MCF 10A (cell line): Measurements from ENCODE around the gene OAS3. TPM values are rescaled to one million over a fixed set of nuclear protein-coding genes. Genes with fewer than 3 reads are reported as not detected.
"Not testable (repeated sequence)": the region's sequence is repeated elsewhere in the genome, so short reads cannot be mapped to it uniquely, and the experiment has no call there.

ENCODE experiments used
- BruUV-seq: library from RNA; stranded (reverse); fragments of 400-500 nt; replicated peaks from 2 replicates; lab custom pipeline; 2021; lab: Mats Ljungman, UMichigan
- CTCF ChIA-PET: fragments of 300-600 bp; sonication (Branson Sonifier 250); formaldehyde crosslinking; extraction: SDS; loops from one replicate; lab custom pipeline; 2021; ENCODE audit warnings: antibody characterized with exemption, inconsistent platforms; lab: Yijun Ruan, JAX
- POLR2A ChIA-PET: fragments of 300-600, 350-650 bp; sonication (Branson Sonifier 250); formaldehyde crosslinking; extraction: SDS; loops from one replicate; lab custom pipeline; 2020; ENCODE audit warnings: antibody characterized with exemption, inconsistent platforms; lab: Yijun Ruan, JAX
- DNase-seq: peaks from one replicate; pipeline ENCODE4 v3.0.0-alpha.2; 2018; ENCODE audit not compliant: unreplicated experiment
- H3K27ac Mint-ChIP-seq: one replicate; pipeline ENCODE4 v1.8.0; 2022; ENCODE audit warnings: mild to moderate bottlenecking, low read depth, mixed read lengths; ENCODE audit not compliant: unreplicated experiment
- H3K27me3 Mint-ChIP-seq: one replicate; pipeline ENCODE4 v1.8.0; 2022; ENCODE audit warnings: mixed read lengths; ENCODE audit not compliant: insufficient read depth, unreplicated experiment
- H3K36me3 Mint-ChIP-seq: one replicate; pipeline ENCODE4 v1.8.0; 2022; ENCODE audit warnings: mild to moderate bottlenecking, moderate library complexity, mixed read lengths; ENCODE audit not compliant: insufficient read depth, unreplicated experiment
- H3K4me1 Mint-ChIP-seq: one replicate; pipeline ENCODE4 v1.8.0; 2022; ENCODE audit warnings: mixed read lengths; ENCODE audit not compliant: insufficient read depth, unreplicated experiment
- H3K4me3 Mint-ChIP-seq: one replicate; pipeline ENCODE4 v1.8.0; 2022; ENCODE audit warnings: mild to moderate bottlenecking, moderate library complexity, mixed read lengths; ENCODE audit not compliant: unreplicated experiment
- H3K9me3 Mint-ChIP-seq: one replicate; pipeline ENCODE4 v1.8.0; 2022; ENCODE audit warnings: mixed read lengths; ENCODE audit not compliant: unreplicated experiment
- intact Hi-C: fragments of 100-400 bp; cut with micrococcal nuclease; formaldehyde crosslinking; loops from 2 replicates; pipeline ENCODE4 v1.14.1; 2022
- total RNA-seq: library from RNA; stranded (reverse); gene quantifications from 2 replicates; pipeline ENCODE4 v1.2.3, GENCODE V29; 2022
- TF ChIP-seq, protein P1 (sequence below): fragments of 200-600 bp; IDR thresholded peaks from one replicate; pipeline ENCODE4 v1.8.0; 2022; ENCODE audit warnings: antibody characterized with exemption, mild to moderate bottlenecking; ENCODE audit not compliant: unreplicated experiment

Gene OAS3
- total RNA-seq, 1 experiment from 2014 or later = 6.5 TPM

DNA sequence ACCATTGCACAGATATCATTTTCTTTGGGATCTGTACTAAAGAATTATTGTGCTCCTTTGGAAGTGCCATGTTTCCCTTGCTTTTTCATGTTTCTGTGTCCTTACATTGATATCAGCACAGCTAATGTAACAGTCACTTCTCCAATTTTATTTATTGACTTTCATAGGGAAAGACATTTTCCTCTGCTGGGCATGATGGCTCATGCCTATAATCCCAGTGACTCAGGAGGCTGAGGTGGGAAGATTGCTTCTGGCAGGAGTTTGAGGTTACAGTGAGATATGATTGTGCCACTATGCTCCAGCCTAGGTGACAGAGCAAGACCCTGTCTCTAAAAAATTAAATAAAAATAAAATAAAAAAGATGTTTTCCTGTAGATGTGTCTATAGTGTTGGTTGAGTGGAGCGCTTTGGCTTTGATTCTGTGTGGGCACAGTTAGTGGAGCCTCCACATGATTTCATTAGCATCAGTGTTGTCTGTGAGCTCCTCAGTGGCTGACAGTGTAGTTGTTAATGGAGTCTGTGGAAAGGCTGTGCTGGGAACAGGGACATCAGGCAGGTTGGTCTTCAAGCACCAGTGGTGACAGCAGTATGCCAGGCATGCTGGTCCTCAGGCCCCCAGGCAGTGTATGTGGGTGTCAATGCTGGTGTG is 47.5 kb downstream of the OAS3 start:
- H3K9me3 Mint-ChIP-seq = peaks cover 32% of the 10 kb centered on the region
- no peak overlapping the region for H3K27ac Mint-ChIP-seq
- intact Hi-C loops = no loop called here
- TF ChIP-seq, protein P1, sequence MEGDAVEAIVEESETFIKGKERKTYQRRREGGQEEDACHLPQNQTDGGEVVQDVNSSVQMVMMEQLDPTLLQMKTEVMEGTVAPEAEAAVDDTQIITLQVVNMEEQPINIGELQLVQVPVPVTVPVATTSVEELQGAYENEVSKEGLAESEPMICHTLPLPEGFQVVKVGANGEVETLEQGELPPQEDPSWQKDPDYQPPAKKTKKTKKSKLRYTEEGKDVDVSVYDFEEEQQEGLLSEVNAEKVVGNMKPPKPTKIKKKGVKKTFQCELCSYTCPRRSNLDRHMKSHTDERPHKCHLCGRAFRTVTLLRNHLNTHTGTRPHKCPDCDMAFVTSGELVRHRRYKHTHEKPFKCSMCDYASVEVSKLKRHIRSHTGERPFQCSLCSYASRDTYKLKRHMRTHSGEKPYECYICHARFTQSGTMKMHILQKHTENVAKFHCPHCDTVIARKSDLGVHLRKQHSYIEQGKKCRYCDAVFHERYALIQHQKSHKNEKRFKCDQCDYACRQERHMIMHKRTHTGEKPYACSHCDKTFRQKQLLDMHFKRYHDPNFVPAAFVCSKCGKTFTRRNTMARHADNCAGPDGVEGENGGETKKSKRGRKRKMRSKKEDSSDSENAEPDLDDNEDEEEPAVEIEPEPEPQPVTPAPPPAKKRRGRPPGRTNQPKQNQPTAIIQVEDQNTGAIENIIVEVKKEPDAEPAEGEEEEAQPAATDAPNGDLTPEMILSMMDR = no peak
- POLR2A ChIA-PET = no interaction called here
- H3K36me3 Mint-ChIP-seq = no peaks in the 10 kb centered on the region
- no TSS peak for BruUV-seq
- no peaks in the 10 kb centered on the region for H3K27me3 Mint-ChIP-seq
- H3K4me1 Mint-ChIP-seq = no peaks in the 10 kb centered on the region
- CTCF ChIA-PET = interaction anchor here (0.6 to 1.2 kb wide), 4 partner anchors 34 to 188 kb away, joined by 3 read pairs; no protein-coding TSS in a partner anchor
- no peak overlapping the region for H3K4me3 Mint-ChIP-seq
- peak; percentile 18 for DNase-seq

DNA sequence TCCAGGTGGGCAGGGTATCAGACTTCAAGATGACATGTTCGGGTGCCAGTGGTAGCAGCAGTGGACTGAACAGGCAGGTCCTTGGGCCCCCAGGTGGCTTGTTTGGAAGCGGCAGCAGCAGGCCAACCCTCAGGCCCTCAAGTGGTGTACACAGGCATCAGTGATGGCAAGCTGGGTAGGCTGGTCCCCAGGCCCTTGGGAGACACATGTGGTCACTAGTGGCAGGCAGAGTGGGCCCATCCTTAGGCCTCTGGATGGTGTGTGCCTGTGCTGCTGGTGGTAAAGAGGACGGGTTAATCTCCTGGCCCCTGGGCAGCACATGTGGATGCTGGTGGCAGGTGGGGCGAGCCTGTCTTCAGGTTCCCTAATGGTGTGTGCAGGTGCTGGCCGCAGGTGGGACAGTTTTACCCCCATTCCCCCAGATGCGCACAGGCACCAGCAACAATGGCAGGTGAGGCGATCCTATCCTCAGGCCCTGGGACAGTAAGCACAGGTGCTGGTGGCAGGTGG is 48.1 kb downstream of the OAS3 start:
- intact Hi-C loops = no loop called here
- POLR2A ChIA-PET = no interaction called here
- no peak for DNase-seq
- Mint-ChIP-seq H3K4me3 (no peak overlapping the region), H3K9me3 (peaks cover 31% of the 10 kb centered on the region), H3K36me3 (no peaks in the 10 kb centered on the region), H3K27me3 (no peaks in the 10 kb centered on the region), H3K27ac (no peak overlapping the region), H3K4me1 (no peaks in the 10 kb centered on the region)
- BruUV-seq = no TSS peak
- TF ChIP-seq, protein P1 = no peak
- CTCF ChIA-PET = interaction anchor here (0.7 to 1.2 kb wide), 3 partner anchors 39 to 187 kb away, joined by 3 read pairs; no protein-coding TSS in a partner anchor

DNA sequence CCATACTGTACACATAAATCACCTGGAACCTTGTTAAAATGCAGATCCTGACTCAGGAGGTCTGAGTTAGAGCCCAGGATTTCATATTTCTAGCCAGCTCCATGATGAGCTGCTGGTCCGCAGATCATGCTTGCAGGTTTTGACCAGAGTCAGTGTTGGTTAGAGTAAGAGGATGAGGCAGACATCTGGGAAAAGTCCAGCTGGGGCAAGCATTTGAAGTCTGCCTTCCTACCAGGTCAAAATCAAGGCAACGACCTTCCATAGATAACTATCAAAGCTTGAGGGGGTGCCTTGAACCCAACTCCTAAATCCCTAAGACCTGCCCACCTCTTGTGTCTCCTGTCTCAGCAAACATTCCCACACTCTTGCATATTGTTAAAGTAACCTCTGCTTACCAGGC is 49.3 kb downstream of the OAS3 start:
- Mint-ChIP-seq H3K4me1 (no peaks in the 10 kb centered on the region), H3K27ac (no peak overlapping the region), H3K27me3 (no peaks in the 10 kb centered on the region), H3K9me3 (peaks cover 18% of the 10 kb centered on the region), H3K36me3 (no peaks in the 10 kb centered on the region), H3K4me3 (no peak overlapping the region)
- TF ChIP-seq, protein P1 = no peak
- CTCF ChIA-PET = interaction anchor here (0.7 to 7.9 kb wide), 4 partner anchors 10 to 47 kb away, joined by 3 to 168 read pairs (median 4); no protein-coding TSS in a partner anchor
- POLR2A ChIA-PET = no interaction called here
- no TSS peak for BruUV-seq
- no peak for DNase-seq
- intact Hi-C loops = no loop called here

DNA sequence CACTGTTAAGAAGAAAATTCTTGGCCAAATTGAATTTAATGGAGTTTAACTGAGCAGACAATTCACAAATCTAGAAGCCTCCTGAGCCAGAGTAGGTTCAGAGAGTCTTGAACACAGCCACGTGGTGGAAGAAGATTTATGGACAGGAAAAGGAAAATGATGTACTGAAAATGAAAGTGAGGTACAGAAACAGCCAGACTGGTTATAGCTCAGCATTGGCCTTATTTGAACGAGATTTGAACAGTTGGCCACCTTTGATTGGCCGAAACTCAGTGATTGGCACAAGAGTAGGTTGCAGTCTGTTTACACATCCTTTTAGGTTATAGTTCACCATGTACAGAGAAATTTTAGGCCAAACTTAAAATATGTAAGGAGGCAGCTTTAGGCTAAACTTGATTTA is 50.0 kb downstream of the OAS3 start:
- intact Hi-C loops = no loop called here
- BruUV-seq = no TSS peak
- H3K27ac Mint-ChIP-seq = no peak overlapping the region
- DNase-seq = no peak
- no peak overlapping the region for H3K4me3 Mint-ChIP-seq
- peaks cover 13% of the 10 kb centered on the region for H3K9me3 Mint-ChIP-seq
- TF ChIP-seq, protein P1 = no peak
- no peaks in the 10 kb centered on the region for H3K36me3 Mint-ChIP-seq
- H3K4me1 Mint-ChIP-seq = no peaks in the 10 kb centered on the region
- ChIA-PET CTCF (interaction anchor here (0.6 to 7.9 kb wide), 2 partner anchors 22 to 46 kb away, joined by 3 to 168 read pairs; no protein-coding TSS in a partner anchor), POLR2A (no interaction called here)
- no peaks in the 10 kb centered on the region for H3K27me3 Mint-ChIP-seq

DNA sequence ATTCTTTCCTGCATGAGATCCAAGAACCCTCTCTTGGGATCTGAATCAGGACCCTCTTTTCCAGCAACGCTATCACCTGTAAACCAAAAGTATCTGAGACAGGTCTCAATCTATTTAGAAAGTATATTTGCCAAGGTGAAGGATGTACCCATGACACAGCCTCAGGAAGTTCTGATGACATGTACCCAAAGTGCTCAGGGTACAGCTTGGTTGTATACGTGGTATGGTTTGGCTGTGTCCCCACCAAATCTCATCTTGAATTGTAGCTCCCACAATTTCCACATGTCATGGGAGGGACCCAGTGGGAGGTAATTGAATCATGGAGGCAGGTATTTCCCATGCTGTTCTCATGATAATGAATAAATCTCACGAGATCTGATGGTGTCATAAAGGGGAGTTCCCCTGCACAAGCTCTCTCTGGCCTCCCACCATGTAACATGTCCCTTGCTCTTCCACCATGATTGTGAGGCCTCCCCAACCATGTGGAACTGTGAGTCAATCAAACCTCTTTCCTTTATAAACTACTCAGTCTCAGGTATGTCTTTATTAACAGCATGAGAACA is 50.6 kb downstream of the OAS3 start:
- intact Hi-C loops, BruUV-seq, H3K4me3 Mint-ChIP-seq, H3K27ac Mint-ChIP-seq, H3K36me3 Mint-ChIP-seq, DNase-seq, H3K27me3 Mint-ChIP-seq, H3K4me1 Mint-ChIP-seq: not testable (repeated sequence)
- CTCF ChIA-PET = interaction anchor here (0.6 to 7.9 kb wide), 4 partner anchors 21 to 192 kb away, joined by 3 to 168 read pairs (median 3); no protein-coding TSS in a partner anchor
- POLR2A ChIA-PET = interaction anchor here (0.7 kb wide), 1 partner anchor 311 kb away, joined by 3 read pairs; no protein-coding TSS in a partner anchor
- H3K9me3 Mint-ChIP-seq = peaks cover 13% of the 10 kb centered on the region
